ENCODE data around the gene GOLGA6L10.

- TF ChIP-seq ZFP3 (CRISPR knock-in tag; IDR thresholded peaks at IDR 0.05) (no peak), ZNF70 (CRISPR knock-in tag; IDR thresholded peaks at IDR 0.05) (no peak), POU6F1 (CRISPR knock-in tag; IDR thresholded peaks at IDR 0.05; ENCODE audit: borderline replicate concordance, low read depth) (no peak), ZC3H10 (CRISPR knock-in tag; IDR thresholded peaks at IDR 0.05) (no peak), ZNF565 (CRISPR knock-in tag; conservative IDR thresholded peaks at IDR 0.05; ENCODE audit: low read depth) (no peak), CSRNP3 (CRISPR knock-in tag; IDR thresholded peaks at IDR 0.05) (no peak)
Measured at GRCh38 chr15:82371656-82372055, 22.4 kb upstream of the GOLGA6L10 start.

Data from SK-N-SH treated with all-trans-retinoic acid at 6 μM for 48 hours (cell line).